Measurements from ENCODE around the gene RAPGEF4. TPM values are rescaled to one million over a fixed set of nuclear protein-coding genes. Genes with fewer than 3 reads are reported as not detected.

Gene RAPGEF4
- total and polyA plus RNA-seq, 2 of the 13 experiments (the other 11 are each of a cell fraction or from before 2014, with no cell fraction given) = 0.78 to 0.91 TPM

DNA sequence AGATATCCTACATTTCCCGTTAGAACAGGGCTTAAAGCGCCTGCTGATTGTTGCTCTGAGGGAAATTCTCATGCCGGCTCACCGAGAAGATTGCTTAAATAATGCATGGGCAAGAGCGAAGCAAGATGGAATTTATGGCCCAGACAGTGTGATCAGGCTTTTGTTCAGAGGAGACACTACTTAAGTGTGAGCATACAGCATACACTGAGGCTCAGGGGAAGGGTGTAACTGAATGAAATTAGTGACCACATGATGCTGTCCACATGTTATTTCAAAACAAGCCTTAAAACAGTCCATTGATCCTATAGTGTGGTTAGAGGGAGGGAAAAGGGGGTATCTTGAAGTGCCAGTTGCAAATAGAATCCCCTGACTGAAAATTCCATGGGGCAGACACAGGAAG, 125.5 kb downstream of the RAPGEF4 start:
- 0 out of 2 replicates have a peak, but pooled peaks cover 9% of the 10 kb centered on the region for H3K4me1 ChIP-seq (ENCODE audit: insufficient read depth, low read length)
- in situ Hi-C loops (cut with HindIII; ENCODE audit: extremely low pct_ligation_motif_present, low pct_unique_long_range_greater_than_20kb) (loop anchor here (5.0 kb wide), 1 partner anchor 71 kb away; no protein-coding TSS in a partner anchor), intact Hi-C loops (cut with micrococcal nuclease; ENCODE audit: unreplicated experiment) (loop anchor here (5.0 kb wide), 1 partner anchor 161 kb away; no protein-coding TSS in a partner anchor)
- CTCF ChIA-PET (ENCODE audit: low intra/inter-chr PET ratio, low total read pairs) = no interaction called here
- H3K27me3 ChIP-seq (ENCODE audit: control insufficient read depth in 1 of 2, insufficient read depth in 2 of 2, low read length in 2 of 2) = peaks cover 0 to 20% of the 10 kb centered on the region in 2 experiments; a peak in 3 of 5 replicates
- ATAC-seq (no peak), FAIRE-seq (no peak), DNase-seq (ENCODE audit: low spot score) (no peak)
- no peak overlapping the region for H2AFZ ChIP-seq (ENCODE audit: low read length)
- no peak overlapping the region for H3K9ac ChIP-seq (ENCODE audit: insufficient read depth, low read depth, low read length)
- H3K27ac ChIP-seq (ENCODE audit: extremely low read length, insufficient read depth, low read length) = no peak overlapping the region
- 26% methylated on average over 5 of the region's 5 CpGs for WGBS (ENCODE audit: low lambda C conversion rate)
- no peaks in the 10 kb centered on the region for H3K36me3 ChIP-seq (replicated peaks in 1 of 2; ENCODE audit: control insufficient read depth in 1 of 2, insufficient read depth in 2 of 2, low read length in 2 of 2)
- POLR2A ChIA-PET = no interaction called here
- no peaks in the 10 kb centered on the region for H4K20me1 ChIP-seq (ENCODE audit: insufficient read depth, low read length)
- no peaks in the 10 kb centered on the region for H3K9me3 ChIP-seq (ENCODE audit: low read length)
- H3K79me2 ChIP-seq (ENCODE audit: insufficient read depth, low read length) = no peaks in the 10 kb centered on the region
- H3K4me3 ChIP-seq (replicated peaks in 1 of 3; ENCODE audit: insufficient read depth in 1 of 3, low read depth in 2 of 3, low read length in 3 of 3) = no peak overlapping the region
- H3K4me2 ChIP-seq (ENCODE audit: low read depth, low read length) = no peak overlapping the region
- no TSS peak for BruUV-seq (replicated peaks)
- TF ChIP-seq, protein P1, sequence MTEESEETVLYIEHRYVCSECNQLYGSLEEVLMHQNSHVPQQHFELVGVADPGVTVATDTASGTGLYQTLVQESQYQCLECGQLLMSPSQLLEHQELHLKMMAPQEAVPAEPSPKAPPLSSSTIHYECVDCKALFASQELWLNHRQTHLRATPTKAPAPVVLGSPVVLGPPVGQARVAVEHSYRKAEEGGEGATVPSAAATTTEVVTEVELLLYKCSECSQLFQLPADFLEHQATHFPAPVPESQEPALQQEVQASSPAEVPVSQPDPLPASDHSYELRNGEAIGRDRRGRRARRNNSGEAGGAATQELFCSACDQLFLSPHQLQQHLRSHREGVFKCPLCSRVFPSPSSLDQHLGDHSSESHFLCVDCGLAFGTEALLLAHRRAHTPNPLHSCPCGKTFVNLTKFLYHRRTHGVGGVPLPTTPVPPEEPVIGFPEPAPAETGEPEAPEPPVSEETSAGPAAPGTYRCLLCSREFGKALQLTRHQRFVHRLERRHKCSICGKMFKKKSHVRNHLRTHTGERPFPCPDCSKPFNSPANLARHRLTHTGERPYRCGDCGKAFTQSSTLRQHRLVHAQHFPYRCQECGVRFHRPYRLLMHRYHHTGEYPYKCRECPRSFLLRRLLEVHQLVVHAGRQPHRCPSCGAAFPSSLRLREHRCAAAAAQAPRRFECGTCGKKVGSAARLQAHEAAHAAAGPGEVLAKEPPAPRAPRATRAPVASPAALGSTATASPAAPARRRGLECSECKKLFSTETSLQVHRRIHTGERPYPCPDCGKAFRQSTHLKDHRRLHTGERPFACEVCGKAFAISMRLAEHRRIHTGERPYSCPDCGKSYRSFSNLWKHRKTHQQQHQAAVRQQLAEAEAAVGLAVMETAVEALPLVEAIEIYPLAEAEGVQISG (CRISPR knock-in tag; IDR thresholded peaks at IDR 0.05) = no peak
- no peak for TF ChIP-seq TCF12 (IDR thresholded peaks at IDR 0.05)
- TF ChIP-seq TCF12 (CRISPR knock-in tag; IDR thresholded peaks at IDR 0.05) = no peak
- TF ChIP-seq, protein P2, sequence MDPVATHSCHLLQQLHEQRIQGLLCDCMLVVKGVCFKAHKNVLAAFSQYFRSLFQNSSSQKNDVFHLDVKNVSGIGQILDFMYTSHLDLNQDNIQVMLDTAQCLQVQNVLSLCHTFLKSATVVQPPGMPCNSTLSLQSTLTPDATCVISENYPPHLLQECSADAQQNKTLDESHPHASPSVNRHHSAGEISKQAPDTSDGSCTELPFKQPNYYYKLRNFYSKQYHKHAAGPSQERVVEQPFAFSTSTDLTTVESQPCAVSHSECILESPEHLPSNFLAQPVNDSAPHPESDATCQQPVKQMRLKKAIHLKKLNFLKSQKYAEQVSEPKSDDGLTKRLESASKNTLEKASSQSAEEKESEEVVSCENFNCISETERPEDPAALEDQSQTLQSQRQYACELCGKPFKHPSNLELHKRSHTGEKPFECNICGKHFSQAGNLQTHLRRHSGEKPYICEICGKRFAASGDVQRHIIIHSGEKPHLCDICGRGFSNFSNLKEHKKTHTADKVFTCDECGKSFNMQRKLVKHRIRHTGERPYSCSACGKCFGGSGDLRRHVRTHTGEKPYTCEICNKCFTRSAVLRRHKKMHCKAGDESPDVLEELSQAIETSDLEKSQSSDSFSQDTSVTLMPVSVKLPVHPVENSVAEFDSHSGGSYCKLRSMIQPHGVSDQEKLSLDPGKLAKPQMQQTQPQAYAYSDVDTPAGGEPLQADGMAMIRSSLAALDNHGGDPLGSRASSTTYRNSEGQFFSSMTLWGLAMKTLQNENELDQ (CRISPR knock-in tag; IDR thresholded peaks at IDR 0.05; ENCODE audit: borderline replicate concordance) = no peak
- no peak for TF ChIP-seq MZF1 (CRISPR knock-in tag; IDR thresholded peaks at IDR 0.05; ENCODE audit: borderline replicate concordance)
- no peak for TF ChIP-seq HOXA5 (CRISPR knock-in tag; IDR thresholded peaks at IDR 0.05)
- no peak for TF ChIP-seq DR1 (CRISPR knock-in tag; IDR thresholded peaks at IDR 0.05)
- TF ChIP-seq KDM3A (CRISPR knock-in tag; IDR thresholded peaks at IDR 0.05; ENCODE audit: low read depth) = no peak
- no peak for TF ChIP-seq ATF7-NPFF (CRISPR knock-in tag; IDR thresholded peaks at IDR 0.05; ENCODE audit: low read depth)
- no peak for TF ChIP-seq SRSF4 (IDR thresholded peaks at IDR 0.05; ENCODE audit: low read depth, low read length, poor library complexity, severe bottlenecking)
- TF ChIP-seq HDAC2 (CRISPR knock-in tag; IDR thresholded peaks at IDR 0.05) = no peak
- TF ChIP-seq, protein P3, sequence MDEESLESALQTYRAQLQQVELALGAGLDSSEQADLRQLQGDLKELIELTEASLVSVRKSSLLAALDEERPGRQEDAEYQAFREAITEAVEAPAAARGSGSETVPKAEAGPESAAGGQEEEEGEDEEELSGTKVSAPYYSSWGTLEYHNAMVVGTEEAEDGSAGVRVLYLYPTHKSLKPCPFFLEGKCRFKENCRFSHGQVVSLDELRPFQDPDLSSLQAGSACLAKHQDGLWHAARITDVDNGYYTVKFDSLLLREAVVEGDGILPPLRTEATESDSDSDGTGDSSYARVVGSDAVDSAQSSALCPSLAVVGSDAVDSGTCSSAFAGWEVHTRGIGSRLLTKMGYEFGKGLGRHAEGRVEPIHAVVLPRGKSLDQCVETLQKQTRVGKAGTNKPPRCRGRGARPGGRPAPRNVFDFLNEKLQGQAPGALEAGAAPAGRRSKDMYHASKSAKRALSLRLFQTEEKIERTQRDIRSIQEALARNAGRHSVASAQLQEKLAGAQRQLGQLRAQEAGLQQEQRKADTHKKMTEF (CRISPR knock-in tag; IDR thresholded peaks at IDR 0.05) = no peak
- no peak for TF ChIP-seq ZNF547 (CRISPR knock-in tag; IDR thresholded peaks at IDR 0.05)
- TF ChIP-seq PHB2 (IDR thresholded peaks at IDR 0.05; ENCODE audit: partially characterized antibody) = no peak
- no peak for TF ChIP-seq SAP130 (CRISPR knock-in tag; IDR thresholded peaks at IDR 0.05; ENCODE audit: low read depth)
- TF ChIP-seq HMG20B (CRISPR knock-in tag; conservative IDR thresholded peaks at IDR 0.05) = no peak
- TF ChIP-seq ZNF777 (CRISPR knock-in tag; IDR thresholded peaks at IDR 0.05) = no peak
- TF ChIP-seq, protein P4, sequence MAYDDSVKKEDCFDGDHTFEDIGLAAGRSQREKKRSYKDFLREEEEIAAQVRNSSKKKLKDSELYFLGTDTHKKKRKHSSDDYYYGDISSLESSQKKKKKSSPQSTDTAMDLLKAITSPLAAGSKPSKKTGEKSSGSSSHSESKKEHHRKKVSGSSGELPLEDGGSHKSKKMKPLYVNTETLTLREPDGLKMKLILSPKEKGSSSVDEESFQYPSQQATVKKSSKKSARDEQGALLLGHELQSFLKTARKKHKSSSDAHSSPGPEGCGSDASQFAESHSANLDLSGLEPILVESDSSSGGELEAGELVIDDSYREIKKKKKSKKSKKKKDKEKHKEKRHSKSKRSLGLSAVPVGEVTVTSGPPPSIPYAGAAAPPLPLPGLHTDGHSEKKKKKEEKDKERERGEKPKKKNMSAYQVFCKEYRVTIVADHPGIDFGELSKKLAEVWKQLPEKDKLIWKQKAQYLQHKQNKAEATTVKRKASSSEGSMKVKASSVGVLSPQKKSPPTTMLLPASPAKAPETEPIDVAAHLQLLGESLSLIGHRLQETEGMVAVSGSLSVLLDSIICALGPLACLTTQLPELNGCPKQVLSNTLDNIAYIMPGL (CRISPR knock-in tag; IDR thresholded peaks at IDR 0.05; ENCODE audit: borderline replicate concordance in 1 of 2, low read depth in 1 of 2) = no peak

All from HepG2 (cell line).